Right atrium auricular region (tissue), 2 donors: ENCODE measurements around the gene AKAP8. TPM values are rescaled to one million over a fixed set of nuclear protein-coding genes. Genes with fewer than 3 reads are reported as not detected.

Experiments used
- DNase-seq: peaks from one replicate; pipeline ENCODE4 v3.0.0-alpha.2; 2019; ENCODE audit warnings: low spot score
- H3K27ac ChIP-seq, 2 donors: fragments of 200-600 bp; sonication (generic); 1 replicate in 1 of 2; 2 replicates in 1 of 2; pipeline ENCODE4 v1.5.1; 2016 to 2019
- H3K27me3 ChIP-seq, 2 donors: fragments of 200-600 bp; sonication (generic); one replicate each; pipeline versions ENCODE4 v1.5.1 to v1.6.0; 2017 to 2019
- H3K36me3 ChIP-seq: fragments of 200-600 bp; sonication (generic); one replicate; pipeline ENCODE4 v1.5.1; 2016
- H3K4me1 ChIP-seq, 2 donors: fragments of 200-600 bp; sonication (generic); one replicate each; pipeline versions ENCODE4 v1.5.1 to v1.6.0; 2017 to 2019
- H3K4me3 ChIP-seq, 2 donors: fragments of 200-600 bp; sonication (generic); 1 replicate in 1 of 2; 2 replicates in 1 of 2; pipeline ENCODE4 v1.5.1; 2017 to 2019; ENCODE audit warnings: mild to moderate bottlenecking in 1 of 2, moderate library complexity in 1 of 2
- H3K9me3 ChIP-seq, 2 donors: fragments of 200-600 bp; sonication (generic); one replicate each; pipeline ENCODE4 v1.5.1; 2019
- CTCF ChIP-seq, 2 donors: fragments of 200-600 bp; sonication (generic); IDR thresholded peaks; one replicate each; pipeline ENCODE4 v1.5.1; 2019; ENCODE audit warnings: antibody characterized with exemption in 2 of 2
- total RNA-seq, 2 donors: library from RNA; depleted of rRNA; stranded (reverse); fragments of >200 nt; gene quantifications; one replicate each; pipeline ENCODE4 v1.1.0, GENCODE V29; 2016

The AKAP8 gene
- total RNA-seq, 2 donors from 2014 or later: 12.3 to 17.9 TPM

- Histone ChIP-seq H3K9me3 (no peaks in the 10 kb centered on the region), H3K27me3 (no peaks in the 10 kb centered on the region), H3K4me1 (peaks cover 0 to 39% of the 10 kb centered on the region in 2 donors), H3K36me3 (peaks cover 37% of the 10 kb centered on the region), H3K4me3 (no peak overlapping the region), H3K27ac (peak overlapping the region; percentile 62 to 63)
- no peak for DNase-seq
- no peak for TF ChIP-seq CTCF (IDR thresholded peaks at IDR 0.05)
Observed at GRCh38 chr19:15421136-15421695, 41.6 kb upstream of the AKAP8 start.

GRCh38 chr19:15419413-15420025 lies 39.9 kb upstream of the AKAP8 start:
- Histone ChIP-seq H3K27me3 (no peaks in the 10 kb centered on the region), H3K4me1 (peaks cover 0 to 48% of the 10 kb centered on the region in 2 donors), H3K27ac (peak overlapping the region in 1 of 2 donors; percentile 50), H3K36me3 (peaks cover 31% of the 10 kb centered on the region), H3K9me3 (no peaks in the 10 kb centered on the region), H3K4me3 (peak overlapping the region; percentile 39 to 97)
- peak in 1 of 2 donors; percentile 6 for TF ChIP-seq CTCF (IDR thresholded peaks at IDR 0.05)
- DNase-seq: no peak

GRCh38 chr19:15418579-15419412 lies 39.2 kb upstream of the AKAP8 start, which contains the start of gene AKAP8L:
TSS of gene AKAP8L (minus strand) at chr19:15418988. CDS start at chr19:15418923, 65 bp downstream.
- Histone ChIP-seq H3K9me3 (no peaks in the 10 kb centered on the region), H3K36me3 (peaks cover 25% of the 10 kb centered on the region), H3K27ac (peak within 1 kb of the TSS; percentile 87 to 93), H3K4me3 (peak within 1 kb of the TSS; percentile 93 to 97), H3K27me3 (no peaks in the 10 kb centered on the region), H3K4me1 (peaks cover 0 to 55% of the 10 kb centered on the region in 2 donors)
- peak; percentile 99 for DNase-seq
- peak; percentile 30 to 59 for TF ChIP-seq CTCF (IDR thresholded peaks at IDR 0.05)

GRCh38 chr19:15418231-15418578 lies 38.6 kb upstream of the AKAP8 start:
- Histone ChIP-seq H3K36me3 (peaks cover 19% of the 10 kb centered on the region), H3K27me3 (no peaks in the 10 kb centered on the region), H3K4me1 (peaks cover 0 to 61% of the 10 kb centered on the region in 2 donors), H3K9me3 (no peaks in the 10 kb centered on the region), H3K27ac (peak overlapping the region; percentile 87 to 93), H3K4me3 (peak overlapping the region; percentile 93 to 97)
- no peak for DNase-seq
- no peak for TF ChIP-seq CTCF (IDR thresholded peaks at IDR 0.05)

- H3K36me3 ChIP-seq: peaks cover 14% of the 10 kb centered on the region
- H3K27ac ChIP-seq: peak overlapping the region; percentile 87 to 93
- peak overlapping the region; percentile 93 to 97 for H3K4me3 ChIP-seq
- no peak for TF ChIP-seq CTCF (IDR thresholded peaks at IDR 0.05)
- H3K4me1 ChIP-seq: peaks cover 0 to 66% of the 10 kb centered on the region in 2 donors
- no peaks in the 10 kb centered on the region for H3K27me3 ChIP-seq
- no peaks in the 10 kb centered on the region for H3K9me3 ChIP-seq
- no peak for DNase-seq
Observed at GRCh38 chr19:15417699-15418098, 38.1 kb upstream of the AKAP8 start.
